WI38 (cell line): ENCODE data around the gene PABPN1L.

ENCODE experiments used
- H3K4me3 ChIP-seq: 2 replicates; pipeline ENCODE4 v1.5.1; 2011; ENCODE audit warnings: low read depth, mild to moderate bottlenecking, control low read depth, low read length
- TF ChIP-seq, protein P1 (sequence below): IDR thresholded peaks from 2 replicates; pipeline ENCODE4 v1.5.1; 2012; ENCODE audit warnings: low read depth, mild to moderate bottlenecking, control low read depth, low read length

PABPN1L gene

DNA sequence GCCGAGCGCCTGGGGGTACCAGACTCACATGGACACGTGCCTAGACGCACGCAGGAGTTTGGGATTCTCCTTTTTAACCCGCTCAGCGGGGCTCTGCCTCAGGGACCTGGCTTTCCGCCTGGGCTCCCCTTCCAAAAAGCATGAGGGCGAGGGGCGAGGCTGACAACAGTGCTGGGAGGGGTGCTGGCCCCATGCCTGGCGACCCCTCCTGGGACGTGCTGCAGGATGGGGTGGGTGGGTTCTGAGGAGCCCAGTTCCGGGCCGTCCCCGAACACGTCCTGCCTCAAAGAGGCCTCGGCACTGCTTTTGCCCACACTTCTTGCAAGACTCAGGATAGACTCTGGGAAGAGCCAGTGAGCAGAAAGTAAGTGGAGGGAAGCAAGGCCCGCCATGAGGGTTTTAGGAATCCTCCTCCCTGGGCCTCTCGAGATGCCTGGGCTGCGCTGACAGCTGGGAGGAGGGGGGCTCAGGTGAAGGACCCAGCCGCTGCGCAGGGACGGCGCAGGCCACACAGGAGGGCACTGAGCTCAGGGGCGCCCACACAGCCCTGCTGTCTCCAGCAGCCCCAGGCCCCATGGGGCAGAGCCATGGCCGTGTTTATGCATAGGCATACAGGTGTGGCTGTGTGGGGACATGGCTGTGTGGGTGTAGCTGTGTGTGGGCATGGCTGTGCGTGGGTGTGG lies 15.4 kb upstream of the PABPN1L start:
- H3K4me3 ChIP-seq: no peak overlapping the region
- TF ChIP-seq, protein P1, sequence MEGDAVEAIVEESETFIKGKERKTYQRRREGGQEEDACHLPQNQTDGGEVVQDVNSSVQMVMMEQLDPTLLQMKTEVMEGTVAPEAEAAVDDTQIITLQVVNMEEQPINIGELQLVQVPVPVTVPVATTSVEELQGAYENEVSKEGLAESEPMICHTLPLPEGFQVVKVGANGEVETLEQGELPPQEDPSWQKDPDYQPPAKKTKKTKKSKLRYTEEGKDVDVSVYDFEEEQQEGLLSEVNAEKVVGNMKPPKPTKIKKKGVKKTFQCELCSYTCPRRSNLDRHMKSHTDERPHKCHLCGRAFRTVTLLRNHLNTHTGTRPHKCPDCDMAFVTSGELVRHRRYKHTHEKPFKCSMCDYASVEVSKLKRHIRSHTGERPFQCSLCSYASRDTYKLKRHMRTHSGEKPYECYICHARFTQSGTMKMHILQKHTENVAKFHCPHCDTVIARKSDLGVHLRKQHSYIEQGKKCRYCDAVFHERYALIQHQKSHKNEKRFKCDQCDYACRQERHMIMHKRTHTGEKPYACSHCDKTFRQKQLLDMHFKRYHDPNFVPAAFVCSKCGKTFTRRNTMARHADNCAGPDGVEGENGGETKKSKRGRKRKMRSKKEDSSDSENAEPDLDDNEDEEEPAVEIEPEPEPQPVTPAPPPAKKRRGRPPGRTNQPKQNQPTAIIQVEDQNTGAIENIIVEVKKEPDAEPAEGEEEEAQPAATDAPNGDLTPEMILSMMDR: no peak

DNA sequence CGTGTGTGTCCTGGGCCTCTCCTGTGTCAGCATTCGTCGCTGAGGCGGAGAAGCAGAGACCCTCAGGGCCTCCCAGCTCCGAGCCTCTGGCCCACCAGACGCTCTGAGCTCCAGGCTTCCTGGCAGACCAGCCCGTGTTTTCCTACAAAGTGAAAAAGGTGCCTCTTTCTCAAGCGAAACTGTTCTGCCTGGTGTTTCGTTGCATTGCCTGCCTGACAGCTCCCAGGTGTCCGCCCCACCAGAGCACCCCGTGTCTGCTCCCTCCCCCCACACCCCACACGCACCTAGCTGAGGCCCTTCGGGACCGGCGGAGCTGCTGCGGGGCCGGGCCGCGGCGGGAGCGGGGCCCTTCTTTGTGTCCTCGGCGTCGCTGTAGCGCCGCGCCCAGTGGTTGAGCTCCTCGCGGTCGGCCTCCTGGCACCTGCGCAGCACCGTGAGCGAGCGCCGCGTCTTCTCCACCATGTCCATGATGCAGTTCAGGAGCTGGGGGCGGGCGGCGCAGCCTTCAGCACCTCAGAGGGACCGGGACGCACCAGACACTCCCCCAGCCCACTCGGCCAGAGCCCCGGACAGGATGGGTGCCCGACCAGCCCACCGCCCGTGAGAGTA lies 14.7 kb upstream of the PABPN1L start:
- TF ChIP-seq, protein P1: no peak
- no peak overlapping the region for H3K4me3 ChIP-seq

DNA sequence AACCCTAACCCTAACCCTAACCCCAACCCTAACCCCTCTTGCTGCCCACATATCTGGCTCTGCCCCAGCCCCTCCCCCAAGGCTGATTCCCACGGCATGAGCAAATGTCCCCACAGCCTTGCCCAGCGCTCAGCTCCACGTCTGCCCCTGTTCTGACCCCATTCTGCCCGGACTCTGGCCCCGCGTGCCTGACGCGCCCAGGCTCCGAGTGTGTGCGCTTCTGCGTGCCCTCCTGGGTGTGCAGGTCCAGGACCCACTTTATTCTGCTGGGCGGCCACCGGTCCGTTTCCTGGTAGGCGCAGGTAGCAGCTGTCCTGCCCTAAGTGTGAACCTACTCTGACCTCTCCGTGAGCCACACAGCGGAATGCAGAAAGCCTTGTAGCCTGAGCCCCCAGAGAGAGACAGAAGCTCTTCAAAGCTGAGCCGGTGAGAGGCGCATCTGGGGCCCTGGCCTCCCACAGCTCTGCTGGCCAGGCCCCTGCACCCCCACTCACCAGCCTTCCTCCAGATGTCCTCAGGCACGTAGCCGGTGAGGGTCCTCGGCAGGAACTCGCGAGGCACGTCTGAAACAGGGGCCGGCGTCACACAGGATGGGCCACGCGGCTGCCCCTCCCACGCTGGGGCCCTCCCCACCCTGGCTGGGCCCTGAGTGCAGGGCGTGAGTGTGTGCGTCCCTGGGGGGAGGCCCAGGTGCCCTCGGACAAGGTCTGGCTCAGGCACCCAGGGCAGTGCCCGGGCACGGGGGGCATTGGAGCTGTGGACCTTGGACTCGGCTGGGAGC lies 14.0 kb upstream of the PABPN1L start:
- TF ChIP-seq, protein P1: no peak
- H3K4me3 ChIP-seq: no peak overlapping the region

DNA sequence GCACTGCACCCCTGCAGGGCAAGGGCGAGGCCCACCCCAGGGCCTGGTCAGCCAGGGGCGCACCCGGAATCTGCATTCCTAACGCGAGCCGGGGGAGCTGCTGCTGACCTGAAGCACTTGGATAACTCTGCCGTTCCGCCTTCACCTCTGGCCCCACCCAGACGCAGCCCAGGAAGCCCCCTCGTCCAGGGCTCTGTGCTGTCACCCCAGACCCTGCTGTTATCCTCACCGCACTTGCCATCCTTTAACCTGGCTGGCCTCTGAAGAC lies 13.3 kb upstream of the PABPN1L start:
- TF ChIP-seq, protein P1: no peak
- no peak overlapping the region for H3K4me3 ChIP-seq

DNA sequence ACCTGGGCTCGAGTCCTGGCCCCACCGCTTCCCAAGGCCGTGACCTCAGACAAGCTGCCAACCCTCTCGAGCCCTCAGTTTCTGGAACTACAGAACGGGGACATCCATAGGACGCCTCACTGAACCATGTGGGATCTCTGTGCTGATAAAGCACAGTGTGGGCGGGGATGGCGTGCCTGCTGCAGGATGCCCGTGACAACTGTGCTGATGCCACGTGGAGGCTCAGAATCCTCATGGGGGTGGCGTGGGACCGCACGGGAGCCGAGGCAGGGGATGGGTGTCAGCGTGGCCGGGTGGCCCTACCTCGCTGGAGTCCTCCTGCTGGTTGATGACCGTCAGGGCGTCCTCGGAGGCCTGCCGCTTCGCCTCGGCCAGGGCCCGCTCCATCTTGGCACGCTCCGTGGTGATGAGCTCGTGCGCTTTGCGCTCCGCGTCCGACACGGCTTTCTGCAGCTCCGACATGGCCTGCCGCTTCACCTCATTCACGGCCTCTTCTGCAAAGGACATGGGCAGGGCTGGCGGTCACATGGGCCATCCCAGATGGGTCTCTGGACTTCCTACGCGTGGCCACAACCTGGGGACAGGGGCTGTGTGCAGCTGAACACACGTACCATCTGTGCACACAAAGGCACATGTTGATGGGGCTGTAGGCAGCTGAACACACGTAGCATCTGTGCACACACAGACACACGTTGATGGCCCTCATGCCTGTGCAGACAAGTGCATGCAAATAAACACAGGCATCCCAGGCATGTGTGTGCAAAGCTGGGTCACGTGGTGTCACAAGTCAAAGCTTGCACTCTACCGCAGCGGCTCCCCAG lies 12.7 kb upstream of the PABPN1L start:
- TF ChIP-seq, protein P1: no peak
- H3K4me3 ChIP-seq: no peak overlapping the region

DNA sequence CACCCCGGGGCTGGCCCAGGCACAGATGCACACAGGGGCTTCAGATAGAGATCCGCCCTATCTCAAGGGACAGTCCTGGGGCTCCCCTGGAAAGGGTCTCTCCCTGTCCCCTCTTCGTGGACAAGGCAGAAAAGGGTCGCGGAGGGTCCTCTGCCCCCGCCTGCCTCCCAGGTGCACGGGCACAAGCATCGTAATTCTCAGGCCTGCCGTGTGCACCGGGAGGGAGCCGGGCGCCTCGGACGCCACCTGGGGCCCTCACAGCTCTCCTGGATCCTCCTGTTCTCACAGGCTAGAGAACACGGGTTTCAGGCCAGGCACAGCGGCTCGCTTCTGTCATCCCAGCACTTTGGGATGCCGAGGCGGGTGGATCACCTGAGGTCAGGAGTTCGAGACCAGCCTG lies 11.9 kb upstream of the PABPN1L start:
- no peak overlapping the region for H3K4me3 ChIP-seq
- TF ChIP-seq, protein P1: no peak
